ENCODE measurements around the gene FOXL3. TPM values are rescaled to one million over a fixed set of nuclear protein-coding genes. Genes with fewer than 3 reads are reported as not detected.
A peak's percentile ranks its signal among the peaks of the same experiment; 100 is the strongest.
"Not testable (repeated sequence)": the region's sequence is repeated elsewhere in the genome, so short reads cannot be mapped to it uniquely, and the experiment has no call there.

Gene FOXL3
- total RNA-seq (2022): not detected in 2 replicates
- not detected for Bru-seq, nascent RNA
- not detected for BruChase-seq, experiment 1, labeled RNA remaining after a 6-hour chase
- BruChase-seq, experiment 2, labeled RNA remaining after a 2-hour chase: not detected
- long read RNA-seq: 0 reads

DNA sequence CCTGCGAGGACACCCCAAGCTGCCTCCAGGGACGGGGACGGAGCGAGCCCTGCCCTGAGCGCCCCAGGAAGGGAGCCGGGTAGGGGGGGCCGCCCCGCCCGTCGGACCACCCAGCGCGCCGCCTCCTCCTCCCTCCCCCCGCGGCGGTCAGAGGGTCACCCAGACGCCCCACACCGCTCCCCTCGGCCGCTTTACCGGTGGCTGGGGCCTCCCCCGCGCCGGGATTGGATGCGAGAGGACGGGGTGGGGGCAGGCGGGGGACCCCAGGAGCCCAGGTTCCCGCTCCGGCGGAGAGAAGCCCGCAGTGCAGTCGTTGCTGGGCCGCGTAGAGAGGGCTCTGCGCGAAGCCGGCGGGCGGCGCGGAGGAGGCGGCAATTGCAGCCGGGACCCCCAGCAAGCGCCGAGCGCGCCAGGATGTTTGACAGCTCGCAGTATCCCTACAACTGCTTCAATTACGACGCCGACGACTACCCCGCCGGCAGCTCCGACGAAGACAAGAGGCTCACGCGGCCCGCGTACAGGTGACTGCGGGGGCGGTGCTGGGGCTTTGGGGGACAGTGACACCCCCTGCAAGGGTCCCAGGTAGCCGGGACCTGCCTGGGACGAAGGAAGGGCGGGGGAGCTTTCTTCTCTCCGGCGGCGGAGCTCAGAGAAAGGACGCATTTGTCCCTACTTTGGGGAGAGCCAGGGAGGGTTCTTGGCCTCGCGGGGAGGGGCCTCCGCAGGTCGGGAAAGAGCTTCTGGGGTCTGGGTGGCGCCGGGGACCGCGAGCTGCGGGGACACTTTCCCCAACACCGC, at the start of gene FOXL3:
Gene FOXL3, plus strand, starts transcription at position 415 of the 798 bp plus-strand sequence. Its CDS starts 0 bp downstream, at position 415.
- no peak for DNase-seq
- H3K27me3 Mint-ChIP-seq (ENCODE audit: unreplicated experiment): peaks cover 83% of the 10 kb centered on the region
- BruUV-seq (replicated peaks): no TSS peak
- intact Hi-C loops (cut with micrococcal nuclease; ENCODE audit: unreplicated experiment): no loop called here
- H3K36me3 Mint-ChIP-seq (ENCODE audit: insufficient read depth, unreplicated experiment): no peaks in the 10 kb centered on the region
- CTCF ChIA-PET: no interaction called here
- peaks cover 7% of the 10 kb centered on the region for H3K4me1 Mint-ChIP-seq (ENCODE audit: low read depth, unreplicated experiment)
- TF ChIP-seq, protein P1, sequence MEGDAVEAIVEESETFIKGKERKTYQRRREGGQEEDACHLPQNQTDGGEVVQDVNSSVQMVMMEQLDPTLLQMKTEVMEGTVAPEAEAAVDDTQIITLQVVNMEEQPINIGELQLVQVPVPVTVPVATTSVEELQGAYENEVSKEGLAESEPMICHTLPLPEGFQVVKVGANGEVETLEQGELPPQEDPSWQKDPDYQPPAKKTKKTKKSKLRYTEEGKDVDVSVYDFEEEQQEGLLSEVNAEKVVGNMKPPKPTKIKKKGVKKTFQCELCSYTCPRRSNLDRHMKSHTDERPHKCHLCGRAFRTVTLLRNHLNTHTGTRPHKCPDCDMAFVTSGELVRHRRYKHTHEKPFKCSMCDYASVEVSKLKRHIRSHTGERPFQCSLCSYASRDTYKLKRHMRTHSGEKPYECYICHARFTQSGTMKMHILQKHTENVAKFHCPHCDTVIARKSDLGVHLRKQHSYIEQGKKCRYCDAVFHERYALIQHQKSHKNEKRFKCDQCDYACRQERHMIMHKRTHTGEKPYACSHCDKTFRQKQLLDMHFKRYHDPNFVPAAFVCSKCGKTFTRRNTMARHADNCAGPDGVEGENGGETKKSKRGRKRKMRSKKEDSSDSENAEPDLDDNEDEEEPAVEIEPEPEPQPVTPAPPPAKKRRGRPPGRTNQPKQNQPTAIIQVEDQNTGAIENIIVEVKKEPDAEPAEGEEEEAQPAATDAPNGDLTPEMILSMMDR (IDR thresholded peaks at IDR 0.05; ENCODE audit: unreplicated experiment): no peak
- no peak within 1 kb of the TSS for H3K27ac Mint-ChIP-seq (ENCODE audit: unreplicated experiment)
- no peak within 1 kb of the TSS for H3K4me3 Mint-ChIP-seq (ENCODE audit: low read depth, unreplicated experiment)
- H3K9me3 Mint-ChIP-seq (ENCODE audit: low read depth, unreplicated experiment): no peaks in the 10 kb centered on the region

DNA sequence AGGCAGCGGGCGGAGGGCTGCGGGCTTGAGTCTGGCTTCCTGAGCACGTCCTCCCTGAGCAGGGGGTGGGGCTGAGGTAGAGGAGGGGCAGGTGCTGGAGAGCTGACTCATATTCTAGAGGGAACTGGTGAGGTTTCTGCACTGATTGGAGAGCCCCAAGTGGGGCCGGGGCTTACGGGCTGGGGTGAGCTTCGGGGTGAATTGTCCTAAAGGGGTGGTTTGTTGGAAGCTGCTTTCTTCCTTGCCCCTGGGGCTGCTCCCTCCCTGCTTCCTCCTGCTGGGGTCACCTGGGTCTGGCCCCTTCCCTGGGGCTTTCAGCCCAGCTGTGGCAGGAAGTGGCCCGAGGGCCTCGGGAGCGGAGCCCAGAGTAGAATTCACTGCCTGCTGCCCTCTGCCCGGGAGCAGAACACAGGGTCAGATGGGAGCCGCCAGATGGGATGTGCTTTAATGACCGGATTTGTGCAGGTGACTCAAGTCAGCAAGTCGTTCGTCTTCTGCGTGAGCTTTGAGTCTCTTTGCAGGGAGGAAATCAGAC, 49.0 kb upstream of the FOXL3 start:
- no peaks in the 10 kb centered on the region for H3K4me1 Mint-ChIP-seq (ENCODE audit: low read depth, unreplicated experiment)
- no peaks in the 10 kb centered on the region for H3K9me3 Mint-ChIP-seq (ENCODE audit: low read depth, unreplicated experiment)
- H3K36me3 Mint-ChIP-seq (ENCODE audit: insufficient read depth, unreplicated experiment): no peaks in the 10 kb centered on the region
- no peak overlapping the region for H3K4me3 Mint-ChIP-seq (ENCODE audit: low read depth, unreplicated experiment)
- H3K27me3 Mint-ChIP-seq (ENCODE audit: unreplicated experiment): no peaks in the 10 kb centered on the region
- no peak overlapping the region for H3K27ac Mint-ChIP-seq (ENCODE audit: unreplicated experiment)
- CTCF ChIA-PET: no interaction called here
- intact Hi-C loops (cut with micrococcal nuclease; ENCODE audit: unreplicated experiment): no loop called here
- DNase-seq: peak; percentile 59
- BruUV-seq (replicated peaks): no TSS peak
- TF ChIP-seq, protein P1 (IDR thresholded peaks at IDR 0.05; ENCODE audit: unreplicated experiment): no peak

DNA sequence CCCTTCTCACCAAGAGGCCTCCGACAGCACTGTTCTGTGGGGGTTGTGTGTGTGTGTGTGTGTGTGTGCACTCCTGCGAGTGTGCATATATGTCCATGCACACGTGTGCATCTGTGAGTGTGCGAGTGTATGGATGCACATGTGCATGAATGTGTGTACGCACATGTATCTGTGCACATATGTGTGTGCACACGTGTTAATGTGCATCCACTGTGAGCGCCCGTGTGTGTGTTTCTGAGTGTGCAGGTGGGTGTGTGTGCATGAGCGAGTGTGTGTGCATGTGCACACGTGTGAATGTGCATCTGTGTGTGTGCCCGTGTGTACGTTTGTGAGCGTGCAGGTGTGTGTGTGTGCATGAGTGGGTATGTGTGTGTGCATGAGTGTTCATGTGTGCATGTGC, 48.5 kb upstream of the FOXL3 start:
- Mint-ChIP-seq H3K27ac (ENCODE audit: unreplicated experiment) (no peak overlapping the region), H3K9me3 (ENCODE audit: low read depth, unreplicated experiment) (no peaks in the 10 kb centered on the region), H3K4me3 (ENCODE audit: low read depth, unreplicated experiment) (no peak overlapping the region), H3K4me1 (ENCODE audit: low read depth, unreplicated experiment) (no peaks in the 10 kb centered on the region), H3K36me3 (ENCODE audit: insufficient read depth, unreplicated experiment) (no peaks in the 10 kb centered on the region), H3K27me3 (ENCODE audit: unreplicated experiment) (no peaks in the 10 kb centered on the region)
- intact Hi-C loops (cut with micrococcal nuclease; ENCODE audit: unreplicated experiment): no loop called here
- no TSS peak for BruUV-seq (replicated peaks)
- TF ChIP-seq, protein P1 (IDR thresholded peaks at IDR 0.05; ENCODE audit: unreplicated experiment): no peak
- CTCF ChIA-PET: no interaction called here
- DNase-seq: no peak

DNA sequence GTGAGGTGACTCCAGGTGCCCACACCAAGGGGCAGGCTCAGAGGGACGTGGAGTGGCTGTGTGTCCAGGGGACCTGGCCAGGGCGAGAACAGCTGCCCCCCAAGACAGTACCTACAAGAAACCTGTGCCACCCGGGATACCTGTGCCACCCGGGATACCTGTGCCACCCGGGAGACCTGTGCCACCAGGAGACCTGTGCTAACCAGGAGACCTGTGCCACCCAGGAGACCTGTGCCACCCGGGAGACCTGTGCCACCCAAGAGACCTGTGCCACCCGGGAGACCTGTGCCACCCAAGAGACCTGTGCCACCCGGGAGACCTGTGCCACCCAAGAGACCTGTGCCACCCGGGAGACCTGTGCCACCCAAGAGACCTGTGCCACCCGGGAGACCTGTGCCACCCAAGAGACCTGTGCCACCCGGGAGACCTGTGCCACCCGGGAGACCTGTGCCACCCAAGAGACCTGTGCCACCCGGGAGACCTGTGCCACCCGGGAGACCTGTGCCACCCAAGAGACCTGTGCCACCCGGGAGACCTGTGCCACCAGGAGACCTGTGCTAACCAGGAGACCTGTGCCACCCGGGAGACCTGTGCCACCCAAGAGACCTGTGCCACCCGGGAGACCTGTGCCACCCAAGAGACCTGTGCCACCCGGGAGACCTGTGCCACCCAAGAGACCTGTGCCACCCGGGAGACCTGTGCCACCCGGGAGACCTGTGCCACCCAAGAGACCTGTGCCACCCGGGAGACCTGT, 47.0 kb upstream of the FOXL3 start:
- H3K36me3 Mint-ChIP-seq (ENCODE audit: insufficient read depth, unreplicated experiment); intact Hi-C loops (cut with micrococcal nuclease; ENCODE audit: unreplicated experiment); H3K4me3 Mint-ChIP-seq (ENCODE audit: low read depth, unreplicated experiment); DNase-seq; H3K27me3 Mint-ChIP-seq (ENCODE audit: unreplicated experiment); BruUV-seq (replicated peaks); H3K4me1 Mint-ChIP-seq (ENCODE audit: low read depth, unreplicated experiment); H3K9me3 Mint-ChIP-seq (ENCODE audit: low read depth, unreplicated experiment); H3K27ac Mint-ChIP-seq (ENCODE audit: unreplicated experiment): not testable (repeated sequence)
- CTCF ChIA-PET: interaction anchor here (1.7 kb wide), 1 partner anchor 8 kb away, joined by 3 read pairs; no protein-coding TSS in a partner anchor

DNA sequence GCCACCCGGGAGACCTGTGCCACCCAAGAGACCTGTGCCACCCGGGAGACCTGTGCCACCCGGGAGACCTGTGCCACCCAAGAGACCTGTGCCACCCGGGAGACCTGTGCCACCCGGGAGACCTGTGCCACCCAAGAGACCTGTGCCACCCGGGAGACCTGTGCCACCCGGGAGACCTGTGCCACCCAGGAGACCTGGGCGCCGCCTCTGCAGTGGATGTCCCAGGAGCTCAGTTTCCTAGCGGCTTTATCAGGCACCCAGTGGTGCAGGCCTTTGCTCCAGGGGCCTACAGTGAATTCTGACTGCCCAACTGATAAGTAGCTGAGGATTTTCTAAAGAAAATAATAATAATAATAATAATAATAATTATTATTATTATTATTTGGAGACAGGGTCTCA, 46.4 kb upstream of the FOXL3 start:
- H3K4me1 Mint-ChIP-seq (ENCODE audit: low read depth, unreplicated experiment); DNase-seq; H3K27ac Mint-ChIP-seq (ENCODE audit: unreplicated experiment); H3K27me3 Mint-ChIP-seq (ENCODE audit: unreplicated experiment); H3K36me3 Mint-ChIP-seq (ENCODE audit: insufficient read depth, unreplicated experiment); H3K4me3 Mint-ChIP-seq (ENCODE audit: low read depth, unreplicated experiment); H3K9me3 Mint-ChIP-seq (ENCODE audit: low read depth, unreplicated experiment); intact Hi-C loops (cut with micrococcal nuclease; ENCODE audit: unreplicated experiment); BruUV-seq (replicated peaks): not testable (repeated sequence)
- CTCF ChIA-PET: interaction anchor here (1.7 kb wide), 1 partner anchor 8 kb away, joined by 3 read pairs; no protein-coding TSS in a partner anchor

Measured in Calu3 (cell line).